HG03108 (cell line): ENCODE results near the gene SNTG2.

ENCODE experiments used
- ATAC-seq: cut with Tn5 transposase; IDR thresholded peaks from one replicate; pipeline ENCODE4 v1.9.1; 2021; ENCODE audit warnings: moderate library complexity; ENCODE audit not compliant: unreplicated experiment

Gene SNTG2

DNA sequence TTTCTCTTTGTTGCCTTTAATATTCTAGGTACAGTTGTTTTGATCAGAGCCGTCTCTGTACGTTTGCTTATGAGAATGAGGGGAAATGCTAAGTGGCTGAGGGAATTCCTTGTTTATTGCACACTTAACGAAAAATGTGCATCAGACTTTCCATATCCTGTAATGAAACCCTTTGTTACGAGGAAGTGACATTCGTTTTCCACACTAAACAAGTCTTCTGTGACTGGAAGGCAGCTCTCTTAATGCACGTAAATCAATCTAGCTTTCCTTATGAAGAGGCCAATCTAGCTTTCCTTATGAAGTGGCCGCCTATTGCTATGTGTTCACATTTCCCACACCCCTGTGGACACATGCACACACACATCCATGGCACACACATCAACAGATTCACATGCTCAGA lies 186.2 kb downstream of the SNTG2 start:
- no peak for ATAC-seq

DNA sequence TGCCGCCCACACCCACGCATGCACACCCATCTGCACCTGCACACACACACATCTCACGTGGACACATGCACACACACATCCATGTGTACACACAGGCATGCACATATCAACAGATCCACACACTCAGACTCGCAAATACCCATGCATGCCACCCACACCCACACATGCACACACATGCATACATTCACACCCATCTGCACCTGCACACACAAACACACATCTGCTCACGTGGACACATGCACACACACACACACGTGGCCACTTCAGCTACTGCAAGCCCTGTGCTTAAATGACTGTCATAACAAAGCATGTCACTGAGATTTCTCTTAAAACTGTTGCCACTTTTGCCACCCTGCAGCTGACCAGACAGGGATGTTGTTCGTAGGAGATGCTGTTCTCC lies 186.6 kb downstream of the SNTG2 start:
- no peak for ATAC-seq

DNA sequence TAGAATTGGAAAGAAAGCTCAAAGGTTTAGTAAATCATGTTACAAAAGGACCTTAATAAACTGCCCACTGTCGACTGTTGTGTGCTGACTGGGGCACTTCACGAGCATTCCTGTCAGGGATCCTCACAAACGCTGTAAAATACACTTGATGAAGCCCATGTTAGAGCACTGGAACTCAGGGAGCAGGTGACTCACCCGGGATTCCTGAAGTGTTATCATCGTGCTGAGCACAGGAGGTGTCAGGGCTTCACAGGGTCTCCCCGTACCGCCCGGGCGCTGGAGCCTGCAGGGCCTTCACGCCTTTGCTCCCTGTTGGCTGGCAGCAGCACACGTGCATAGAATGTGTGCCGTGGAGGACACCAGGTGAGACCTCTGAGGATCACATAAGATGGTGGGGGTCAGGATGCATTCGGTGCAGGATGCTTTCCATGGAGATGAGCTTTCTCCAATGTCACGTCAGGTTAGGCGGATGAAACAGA lies 187.3 kb downstream of the SNTG2 start:
- ATAC-seq, result no peak

DNA sequence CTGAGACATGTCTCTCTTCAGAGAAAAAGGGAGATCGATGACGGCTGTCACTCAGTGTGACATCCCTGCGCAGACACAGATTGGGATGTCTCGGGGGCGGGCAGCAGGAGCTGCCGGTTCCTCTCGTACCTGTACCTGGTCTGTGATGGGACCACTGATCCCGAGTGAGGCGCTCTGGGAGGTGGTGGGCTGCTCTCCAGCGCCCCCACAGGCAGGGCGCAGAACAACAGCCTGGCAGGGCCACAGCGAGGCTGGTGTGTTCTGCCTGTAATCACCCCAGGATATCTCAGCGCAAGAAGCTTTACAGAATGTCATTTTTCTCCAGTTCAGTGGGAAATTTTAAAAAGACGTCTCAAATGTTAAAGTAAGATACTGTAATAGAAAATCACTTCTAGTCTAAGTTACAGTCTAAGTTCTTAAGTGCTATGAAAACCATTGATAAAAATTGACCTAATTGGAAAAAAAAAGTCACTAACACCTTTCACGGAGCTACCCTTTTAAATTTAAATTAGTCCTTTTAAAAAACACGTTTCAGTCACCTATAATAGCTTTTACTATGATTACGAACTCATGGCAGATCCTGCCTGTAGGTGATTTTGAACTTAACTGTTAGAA lies 189.8 kb downstream of the SNTG2 start:
- no peak for ATAC-seq

DNA sequence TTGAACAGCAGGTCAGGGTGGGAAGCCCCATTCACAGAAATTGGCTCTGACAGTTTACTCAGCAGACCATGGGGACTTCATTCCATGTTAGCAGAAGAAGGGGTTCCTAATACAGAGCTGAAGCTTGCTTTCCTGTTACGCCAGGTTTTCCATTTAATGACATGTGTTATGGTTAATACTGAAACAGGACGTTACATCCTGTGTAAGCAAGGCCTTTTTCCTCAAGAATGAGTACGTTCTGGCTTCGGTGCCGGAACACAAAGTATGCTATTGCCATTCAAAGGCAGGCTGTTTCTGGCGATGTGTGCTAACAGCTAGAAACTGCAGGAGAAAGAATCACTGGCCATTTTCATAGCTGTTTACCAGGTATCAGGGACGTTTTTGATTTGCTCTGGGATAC lies 190.4 kb downstream of the SNTG2 start:
- no peak for ATAC-seq

DNA sequence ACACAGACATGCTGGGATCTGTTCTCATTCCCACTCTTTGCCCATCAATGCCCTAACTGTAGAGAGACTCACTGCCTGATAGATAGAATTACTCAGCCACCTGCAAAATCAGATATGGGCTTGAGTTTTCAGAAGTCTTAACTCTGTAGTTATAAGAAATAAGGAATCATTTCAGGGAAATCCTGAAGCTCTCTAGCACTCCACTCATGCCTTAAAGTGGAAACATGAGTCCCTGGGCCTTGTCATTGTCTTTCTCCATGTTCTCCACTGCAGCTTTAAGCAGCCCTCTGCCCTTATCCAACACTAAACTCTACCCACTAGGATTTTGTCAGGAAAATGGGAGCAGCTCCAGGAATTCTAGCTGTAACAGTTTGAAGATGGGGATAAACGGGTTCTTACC lies 192.5 kb downstream of the SNTG2 start:
- ATAC-seq, result no peak

DNA sequence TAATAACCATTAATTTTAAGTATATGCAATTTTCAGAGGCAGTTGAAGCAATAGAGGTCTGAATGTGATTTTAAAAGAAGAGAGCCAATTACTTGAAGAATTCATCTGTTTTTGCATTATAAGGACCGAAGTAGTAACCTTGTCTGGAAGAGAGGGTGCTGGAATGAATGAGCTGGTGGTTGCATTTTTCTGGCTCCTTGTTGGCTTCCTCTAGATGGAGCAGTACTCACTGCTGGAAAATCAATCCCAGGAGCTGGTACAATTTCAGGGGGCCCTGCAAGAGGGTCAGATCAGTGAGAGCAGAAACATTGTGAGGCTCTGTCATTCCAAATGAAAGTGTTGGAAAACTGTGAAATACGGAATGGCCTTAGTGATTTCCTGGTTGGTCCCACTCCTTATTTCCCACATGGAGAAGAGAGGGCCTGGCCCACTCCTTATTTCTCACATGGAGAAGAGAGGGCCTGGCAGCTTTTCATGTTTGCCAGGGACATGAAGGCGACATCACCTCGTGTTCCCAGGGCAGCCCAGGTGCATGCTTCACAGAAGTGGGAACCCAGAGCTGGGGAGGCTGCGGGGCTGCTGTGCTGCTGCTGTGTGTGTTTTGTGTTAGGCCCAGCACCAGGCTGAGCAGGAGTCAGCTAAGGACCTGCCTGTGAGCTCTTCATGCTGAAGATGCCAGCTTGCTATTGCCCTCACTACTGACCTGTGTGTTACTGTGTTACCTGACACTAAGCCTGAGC lies 197.4 kb downstream of the SNTG2 start:
- no peak for ATAC-seq

DNA sequence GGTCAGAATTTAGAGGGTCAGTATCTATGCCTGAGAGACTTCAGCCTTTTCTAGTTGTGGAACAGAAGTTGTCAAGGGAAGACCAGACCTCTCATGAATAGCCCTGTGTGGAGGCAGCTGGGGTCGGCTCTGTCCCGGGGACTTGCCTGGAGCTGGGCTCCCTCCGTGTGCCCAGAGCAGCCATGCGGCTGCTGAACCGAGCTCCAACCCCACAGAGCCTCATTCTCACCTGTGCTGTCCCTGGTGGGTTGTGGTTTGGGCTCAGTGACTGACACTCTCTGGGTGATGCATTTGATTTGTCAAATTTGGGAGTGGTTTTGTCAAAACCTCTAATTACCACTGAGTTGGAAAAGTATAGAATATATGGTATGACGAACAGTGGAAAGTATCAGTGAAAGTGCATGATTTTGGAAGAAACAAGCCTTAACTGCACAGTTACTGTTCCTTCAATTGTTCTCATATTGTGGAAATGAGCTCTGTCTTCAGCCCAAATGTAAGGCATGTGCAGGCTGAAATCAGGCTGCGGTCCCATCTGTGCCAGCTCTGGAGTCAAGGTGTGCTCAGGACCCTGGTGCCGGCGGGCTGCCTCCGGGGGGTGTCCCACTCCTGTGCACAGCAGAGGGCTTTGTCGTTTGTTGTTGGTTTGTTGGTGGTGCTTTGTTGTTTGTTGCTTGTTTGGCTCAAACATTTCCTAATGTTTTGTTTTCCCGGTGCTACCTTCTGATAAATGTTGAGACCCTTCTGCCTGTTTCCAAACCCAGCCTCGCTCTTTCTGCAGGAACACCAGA lies 200.3 kb downstream of the SNTG2 start:
- ATAC-seq, result no peak

DNA sequence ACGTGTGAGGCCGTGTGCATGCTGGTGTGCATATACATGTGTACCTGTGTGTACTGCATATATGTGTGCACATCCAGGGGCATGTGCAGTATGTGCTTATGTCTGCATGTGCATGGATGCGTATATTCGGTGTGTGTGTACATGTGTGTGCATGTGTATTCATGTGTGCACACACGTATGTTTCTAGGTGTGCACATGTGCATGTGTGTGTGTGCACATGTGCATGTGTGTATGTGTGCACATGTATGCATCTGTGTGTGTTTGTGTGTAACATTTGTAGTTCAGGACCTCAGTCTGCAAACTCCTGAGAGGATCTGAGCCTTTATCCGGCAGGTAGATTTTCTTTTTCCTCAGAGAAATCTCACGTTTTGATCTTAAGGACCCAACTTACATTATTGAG lies 201.7 kb downstream of the SNTG2 start:
- ATAC-seq, result no peak

DNA sequence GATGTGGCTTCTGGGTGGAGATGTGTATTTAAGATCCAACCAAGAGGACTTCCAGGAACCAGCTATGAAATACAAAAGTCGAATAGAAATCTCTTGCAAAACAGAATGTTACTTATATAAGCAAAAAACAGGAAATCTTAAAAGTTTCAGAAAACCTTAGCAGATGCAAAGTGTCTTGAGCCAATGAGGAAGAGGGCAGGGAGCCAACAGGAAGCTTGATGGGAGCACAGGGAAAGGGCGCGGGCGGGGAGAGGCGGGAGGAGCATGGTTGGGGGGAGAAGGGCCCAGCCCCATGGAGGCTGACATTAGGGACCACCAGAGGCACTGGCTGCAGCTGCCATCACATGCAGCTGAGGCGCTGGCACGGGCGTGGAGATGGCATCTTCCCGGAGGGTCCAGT lies 203.3 kb downstream of the SNTG2 start:
- no peak for ATAC-seq

DNA sequence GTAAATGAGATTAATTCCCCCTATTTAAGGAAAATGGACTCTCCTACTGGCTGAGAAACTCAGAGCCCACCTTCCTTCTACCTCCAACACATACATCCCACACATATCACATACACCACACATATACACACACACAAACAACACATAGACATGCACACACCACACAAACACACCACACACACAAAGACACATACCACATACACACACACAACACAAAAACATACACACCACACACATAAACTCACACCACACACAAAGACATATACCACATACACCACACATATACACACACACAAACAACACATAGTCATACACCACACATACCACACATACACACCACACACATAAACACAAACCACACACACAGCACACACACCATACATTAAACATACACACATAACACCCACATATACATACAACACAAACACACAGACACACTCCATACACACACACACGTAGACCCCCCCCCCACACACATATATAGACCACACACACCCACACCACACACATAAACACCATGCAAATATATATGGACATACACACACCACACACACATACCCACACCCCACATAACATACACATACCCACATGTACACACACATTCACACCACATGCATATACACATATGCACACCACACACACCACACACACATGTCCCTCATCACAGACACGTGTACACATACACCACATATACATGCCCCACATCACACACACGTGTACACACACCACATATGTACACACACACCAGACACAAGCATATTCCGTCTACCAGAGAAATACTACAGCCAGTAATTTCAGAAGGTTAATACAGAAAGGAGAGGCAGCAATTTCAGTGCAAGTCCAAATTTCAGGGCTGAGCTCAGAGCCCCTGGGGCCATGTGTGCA lies 204.3 kb downstream of the SNTG2 start:
- ATAC-seq, result no peak

DNA sequence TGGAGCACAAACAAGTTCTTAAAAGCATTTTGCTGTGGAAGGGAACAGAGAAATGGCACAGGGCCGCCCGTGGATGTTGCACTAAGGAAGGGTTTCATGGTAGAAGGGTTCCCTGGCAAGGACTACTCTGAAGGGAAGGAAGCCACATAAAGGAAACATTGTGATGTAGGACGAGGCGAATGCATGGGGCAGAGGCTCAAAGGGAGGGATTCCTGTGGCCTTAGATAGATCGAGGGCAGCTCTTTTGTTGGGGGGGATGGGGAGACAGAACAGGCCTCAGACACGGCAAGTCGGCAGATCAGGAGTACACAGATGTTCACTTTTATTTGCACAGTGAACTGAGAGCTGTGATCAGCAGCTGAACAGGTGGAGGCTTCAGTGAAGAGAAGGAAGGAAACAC lies 205.4 kb downstream of the SNTG2 start:
- ATAC-seq, result no peak

DNA sequence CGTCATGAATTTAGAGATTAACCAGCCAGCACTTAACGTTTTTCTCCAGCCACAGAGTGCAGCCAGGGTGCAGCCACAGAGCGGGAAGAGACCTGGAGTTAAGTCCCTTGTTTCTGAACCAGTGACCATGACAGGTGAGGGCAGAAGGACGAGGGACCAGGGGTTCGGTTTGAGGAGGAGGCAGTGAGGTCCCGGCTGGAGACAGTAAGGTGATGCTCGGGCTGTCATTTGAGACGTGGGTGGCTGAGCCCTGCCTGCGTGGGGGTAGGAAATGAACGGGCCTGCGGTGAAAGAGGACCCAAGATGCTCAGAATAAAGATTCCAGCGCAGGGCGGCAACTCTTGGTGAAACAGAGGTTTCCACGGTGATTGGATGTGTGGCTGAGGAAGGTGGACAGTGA lies 205.9 kb downstream of the SNTG2 start:
- no peak for ATAC-seq

DNA sequence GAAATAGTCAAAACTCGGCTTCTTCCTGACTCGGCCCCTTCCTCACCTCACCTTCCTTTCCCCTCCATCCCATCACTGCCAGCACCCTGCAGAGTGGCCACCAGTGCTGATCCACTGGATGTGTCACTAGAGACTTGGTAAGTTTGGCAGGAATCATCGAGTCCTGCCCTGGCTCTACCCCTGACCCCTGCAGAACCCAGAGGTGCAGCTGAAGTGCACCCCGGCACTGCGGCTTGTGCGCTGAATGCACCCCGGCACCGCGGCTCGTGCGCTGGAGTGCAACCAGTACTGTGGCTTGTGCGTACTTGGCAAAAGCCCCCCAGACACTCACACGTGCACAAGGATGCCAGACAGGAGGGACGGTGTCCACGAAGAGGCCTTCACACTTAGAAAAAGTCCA lies 206.5 kb downstream of the SNTG2 start:
- no peak for ATAC-seq

DNA sequence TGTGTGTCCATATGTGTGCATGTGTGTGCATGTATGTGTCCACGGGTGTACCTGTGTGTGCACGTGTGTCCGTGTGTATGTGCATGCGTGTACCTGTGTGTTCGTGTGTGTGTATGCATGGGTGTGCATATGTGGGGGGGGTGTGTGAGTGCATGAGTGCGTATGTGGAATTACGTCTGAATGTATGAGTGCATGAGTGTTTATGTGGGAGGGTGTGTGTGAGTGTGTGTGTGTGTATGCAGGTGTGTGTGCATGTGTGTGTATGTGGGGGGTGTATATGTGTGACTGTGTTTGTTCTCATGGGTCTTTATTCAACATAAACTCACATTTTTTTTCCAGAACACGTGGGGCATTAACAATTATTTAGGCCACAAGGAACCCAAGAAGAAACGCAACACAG lies 208.4 kb downstream of the SNTG2 start:
- ATAC-seq, result no peak

DNA sequence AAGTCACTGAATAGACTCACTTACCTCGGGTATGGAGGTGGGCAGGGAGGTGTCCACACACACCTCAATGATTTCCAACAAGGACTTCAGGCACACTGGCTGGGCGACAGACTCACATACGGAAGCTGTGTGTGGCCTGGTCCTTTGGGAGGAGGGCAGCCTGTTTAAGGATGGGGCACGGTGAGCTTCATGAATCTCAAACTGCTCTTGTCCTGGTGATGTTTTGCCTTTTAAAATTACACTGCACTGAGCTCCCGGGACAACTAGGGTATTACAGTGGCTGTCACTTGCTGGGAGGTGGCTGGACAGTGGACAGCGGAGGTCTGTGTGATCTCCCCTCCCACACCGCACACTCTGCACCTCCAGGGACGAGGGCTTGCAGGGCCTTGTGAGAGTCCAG lies 211.6 kb downstream of the SNTG2 start:
- ATAC-seq, result no peak

DNA sequence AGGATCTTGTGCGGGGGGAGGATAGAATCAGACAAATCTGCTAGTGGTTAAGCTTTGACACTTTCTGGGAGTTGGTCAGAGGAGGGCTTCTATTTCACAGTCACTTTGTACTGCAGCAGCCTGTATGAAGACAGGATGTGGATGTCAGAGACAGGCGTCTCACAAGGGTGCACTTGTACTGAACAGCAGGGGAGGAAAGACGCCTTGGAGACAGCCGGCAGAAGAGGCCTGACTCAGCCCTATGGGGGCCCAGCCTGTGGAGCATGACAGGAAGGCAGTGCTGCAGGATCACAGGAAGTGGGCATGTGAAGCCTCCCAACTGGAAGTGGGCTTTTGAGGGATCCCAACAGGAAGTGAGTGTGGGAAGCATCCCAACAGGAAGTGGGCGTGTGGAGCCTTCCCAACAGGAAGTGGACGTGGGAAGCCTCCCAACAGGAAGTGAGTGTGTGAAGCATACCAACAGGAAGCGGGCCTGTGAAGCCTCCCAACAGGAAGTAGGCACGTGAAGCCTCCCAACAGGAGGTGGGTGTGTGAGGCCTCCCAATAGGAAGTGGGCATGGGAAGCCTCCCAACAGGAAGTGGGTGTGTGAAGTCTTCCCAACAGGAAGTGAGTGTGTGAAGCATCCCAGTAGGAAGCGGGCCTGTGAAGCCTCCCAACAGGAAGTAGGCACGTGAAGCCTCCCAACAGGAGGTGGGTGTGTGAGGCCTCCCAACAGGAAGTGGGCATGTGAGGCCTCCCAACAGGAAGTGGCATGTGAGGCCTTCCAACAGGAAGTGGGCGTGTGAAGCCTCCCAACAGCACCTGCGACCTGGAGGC lies 212.3 kb downstream of the SNTG2 start:
- ATAC-seq, result no peak

DNA sequence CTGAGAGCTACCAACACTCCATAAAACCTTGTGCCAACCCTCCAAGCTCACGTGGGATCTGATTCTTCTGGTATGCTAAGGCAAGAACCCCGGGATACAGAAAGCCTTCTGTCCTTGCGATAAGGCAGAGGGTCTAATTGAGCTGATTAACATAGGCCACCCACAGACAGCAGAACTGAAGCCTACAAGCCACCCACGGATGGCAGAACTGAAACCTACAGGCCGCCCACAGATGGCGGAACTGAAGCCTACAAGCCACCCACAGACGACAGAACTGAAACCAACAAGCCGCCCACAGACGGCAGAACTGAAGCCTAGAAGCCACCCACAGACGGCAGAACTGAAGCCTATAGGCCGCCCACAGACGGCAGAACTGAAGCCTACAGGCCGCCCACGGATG lies 216.3 kb downstream of the SNTG2 start:
- no peak for ATAC-seq

DNA sequence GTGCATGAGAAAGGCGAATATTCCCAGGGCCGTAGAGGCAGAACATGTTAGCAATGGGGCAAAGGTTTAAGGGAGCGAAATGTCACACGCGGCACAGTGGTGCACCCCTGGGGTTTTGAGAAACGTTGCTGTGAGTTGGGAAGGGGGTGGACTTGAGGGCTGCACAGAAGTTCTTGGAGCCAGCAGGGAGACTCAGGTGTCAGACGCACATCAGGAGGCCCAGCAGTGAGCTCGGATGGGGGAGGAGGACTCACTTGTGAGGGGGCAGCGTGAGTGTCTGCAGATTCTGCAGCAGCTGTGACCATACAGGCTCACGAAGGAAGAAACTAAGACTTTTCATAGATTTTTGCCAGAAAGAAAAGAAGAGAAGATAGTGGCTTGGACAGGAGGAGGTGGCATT lies 218.2 kb downstream of the SNTG2 start:
- no peak for ATAC-seq

DNA sequence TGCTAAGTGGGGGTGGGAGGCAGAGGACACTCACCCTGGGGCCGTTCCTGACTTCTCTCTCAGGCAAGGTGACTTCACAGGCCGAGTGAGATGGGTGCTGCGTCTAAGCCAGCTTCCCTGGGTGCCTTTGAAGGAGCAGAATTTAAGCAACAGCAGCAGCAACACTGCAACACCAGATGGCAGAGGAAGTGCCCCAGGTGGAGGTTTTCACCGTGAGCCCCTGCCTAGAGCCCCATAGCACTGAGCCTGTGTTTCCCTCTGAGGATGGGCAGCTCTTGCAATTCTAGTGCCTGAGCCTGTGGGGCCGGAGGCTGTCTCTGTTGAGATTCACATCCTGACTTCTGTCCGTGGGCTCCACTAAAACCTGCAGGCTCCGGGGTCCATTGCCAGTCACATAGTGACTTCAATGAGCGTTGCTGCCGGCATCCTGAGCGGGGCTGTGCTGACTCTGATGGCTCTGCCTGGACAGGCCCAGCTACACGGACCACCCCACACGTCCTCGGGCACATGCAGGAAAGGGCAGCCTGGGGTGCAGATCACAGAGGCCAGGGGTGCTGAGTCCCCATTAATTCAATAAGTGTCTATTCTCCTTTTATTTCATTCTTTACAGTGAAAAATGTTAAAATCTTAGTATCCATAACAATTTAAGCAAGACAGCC lies 218.8 kb downstream of the SNTG2 start:
- no peak for ATAC-seq
